ENCODE data around the gene C1GALT1.
"Not testable (repeated sequence)": the region's sequence is repeated elsewhere in the genome, so short reads cannot be mapped to it uniquely, and the experiment has no call there.

GRCh38 chr7:7200255-7200654, 17.9 kb downstream of the C1GALT1 start:
- not testable (repeated sequence) for TF ChIP-seq CTCF (IDR thresholded peaks at IDR 0.05; ENCODE audit: low read length); EZH2 (optimal IDR thresholded peaks at IDR 0.05; ENCODE audit: low read depth, low read length)
